Activated T-helper 1 cell treated with anti-CD3 and anti-CD28 coated beads, Interleukin-2, amount 50 U/mL, for 16 hours (primary cell): ENCODE data around the gene COL27A1.

Experiments used
- DNase-seq, 2 donors: peaks; one replicate each; pipeline ENCODE4 v3.0.0-alpha.2; 2020; ENCODE audit warnings: low read depth in 1 of 2, low spot score in 1 of 2

The COL27A1 gene

DNA sequence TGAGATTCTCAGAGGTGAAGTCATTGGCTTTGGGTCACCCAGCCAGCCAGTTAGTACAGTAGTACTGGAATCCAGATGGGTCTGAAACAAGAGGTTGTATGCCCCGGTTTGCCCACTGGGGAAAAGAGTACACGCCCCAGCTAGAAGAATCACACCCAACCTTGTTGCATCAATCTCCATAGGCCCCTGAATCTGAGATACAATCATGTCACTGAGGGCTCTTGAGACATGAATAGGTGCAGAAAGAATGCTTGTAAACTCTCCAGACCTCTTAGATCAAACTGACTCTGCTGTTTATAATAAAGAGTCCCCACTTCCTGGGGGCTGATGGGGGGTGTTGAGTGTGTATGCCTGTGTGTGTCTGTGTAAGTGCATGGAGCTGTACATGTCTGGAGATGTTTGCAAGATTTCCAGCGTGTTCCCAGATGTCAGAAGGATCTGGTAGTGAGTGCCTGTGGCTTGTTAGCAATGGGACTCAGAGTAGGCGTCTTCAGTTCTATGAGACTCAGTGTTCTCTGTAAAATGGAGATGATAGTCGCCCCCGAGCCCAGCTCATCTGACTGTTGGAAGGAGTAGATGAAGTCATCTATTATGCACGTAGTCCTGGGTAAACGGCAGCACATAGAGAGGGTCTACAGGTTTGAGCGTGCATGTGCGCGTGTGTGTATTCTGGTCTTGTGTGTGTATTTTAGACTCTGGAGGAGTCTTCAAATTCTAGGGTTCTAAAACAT is 48.2 kb downstream of the COL27A1 start:
- DNase-seq, result no peak

DNA sequence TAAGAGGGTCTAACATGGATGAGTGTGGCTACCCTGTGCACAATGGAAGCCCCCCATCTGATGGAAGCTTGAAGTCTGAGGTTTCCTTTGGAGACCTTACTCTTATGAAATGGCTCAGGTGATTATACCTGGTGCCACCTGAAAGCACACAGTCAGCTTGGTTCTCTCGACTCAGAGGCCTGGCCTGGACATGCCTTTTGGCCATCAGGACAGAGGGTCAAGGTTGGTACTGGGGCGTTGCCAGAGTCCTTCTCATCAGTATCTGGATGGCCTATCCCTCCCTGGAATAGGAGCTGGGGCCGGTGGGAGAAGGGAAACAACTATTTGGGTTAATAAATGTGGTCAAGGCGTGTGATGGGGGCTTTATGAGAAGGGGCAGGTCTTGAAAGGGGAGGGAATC is 48.9 kb downstream of the COL27A1 start:
- DNase-seq, result no peak

DNA sequence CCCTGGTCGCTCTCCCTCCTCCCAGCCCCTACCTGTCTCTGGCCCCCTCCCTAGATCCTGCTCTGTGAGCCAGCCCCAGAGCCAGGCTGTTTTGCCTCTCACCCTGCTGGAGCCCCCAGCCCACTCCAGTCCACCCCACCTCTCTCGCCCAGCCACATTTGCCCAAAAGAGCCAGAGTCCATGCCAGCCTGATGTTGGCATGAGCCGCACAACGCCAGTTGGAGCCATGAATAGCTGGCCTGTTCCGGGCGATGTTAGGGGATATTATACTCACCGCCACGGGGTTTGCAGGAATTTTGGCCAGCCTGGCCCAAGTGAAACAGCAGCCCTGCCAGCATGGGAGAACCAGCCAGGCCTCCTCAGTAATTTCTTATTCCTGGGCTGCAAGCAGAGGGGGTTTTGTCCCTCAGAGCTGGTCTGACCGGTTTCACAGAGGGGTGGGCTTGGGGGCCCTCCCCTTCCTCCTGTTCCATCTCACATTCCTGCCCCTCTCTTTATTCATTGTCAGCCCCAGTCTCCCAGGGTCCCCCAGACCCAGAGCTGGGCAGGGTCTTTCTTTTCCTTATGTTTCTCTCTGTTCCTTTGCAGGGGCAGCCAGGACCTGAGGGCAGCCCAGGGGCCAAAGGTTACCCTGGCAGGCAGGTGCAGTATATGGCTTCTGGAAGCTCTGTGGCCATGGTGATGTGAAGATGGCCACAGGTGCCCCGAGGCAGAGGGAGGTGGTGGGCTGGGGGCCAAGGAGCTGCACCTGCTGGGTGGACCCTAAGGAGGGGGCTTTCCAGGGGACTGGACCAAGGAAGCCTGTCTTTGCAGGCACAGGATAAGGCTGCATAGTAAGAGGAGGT is 50.1 kb downstream of the COL27A1 start:
- DNase-seq, result no peak

DNA sequence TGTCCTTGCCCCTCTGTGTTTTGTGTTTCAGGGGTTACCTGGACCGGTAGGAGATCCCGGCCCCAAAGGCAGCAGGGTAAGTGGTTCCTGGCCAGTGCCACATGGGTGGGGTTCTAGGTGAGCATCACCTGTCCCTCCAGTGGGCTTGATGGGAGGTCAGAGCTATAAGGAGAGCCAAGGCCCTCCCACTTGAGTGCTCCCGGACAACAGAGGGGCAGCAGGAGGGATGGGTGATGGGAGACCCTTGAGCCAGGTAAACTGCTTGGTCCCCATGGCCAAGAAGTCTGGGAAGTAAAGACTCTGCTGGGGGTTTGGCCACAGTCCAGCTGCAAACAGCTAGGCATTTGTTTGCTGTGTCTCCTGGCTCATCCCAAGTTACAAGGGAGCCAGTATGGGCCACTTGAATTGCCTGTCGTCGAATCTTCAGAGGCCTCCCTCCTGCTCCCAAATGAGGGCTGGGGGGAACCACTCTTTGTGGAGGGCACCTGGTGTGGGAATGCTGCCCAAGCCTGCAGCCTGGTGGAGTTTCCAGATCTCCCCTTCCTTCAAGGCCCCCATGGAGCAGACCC is 51.0 kb downstream of the COL27A1 start:
- no peak for DNase-seq

DNA sequence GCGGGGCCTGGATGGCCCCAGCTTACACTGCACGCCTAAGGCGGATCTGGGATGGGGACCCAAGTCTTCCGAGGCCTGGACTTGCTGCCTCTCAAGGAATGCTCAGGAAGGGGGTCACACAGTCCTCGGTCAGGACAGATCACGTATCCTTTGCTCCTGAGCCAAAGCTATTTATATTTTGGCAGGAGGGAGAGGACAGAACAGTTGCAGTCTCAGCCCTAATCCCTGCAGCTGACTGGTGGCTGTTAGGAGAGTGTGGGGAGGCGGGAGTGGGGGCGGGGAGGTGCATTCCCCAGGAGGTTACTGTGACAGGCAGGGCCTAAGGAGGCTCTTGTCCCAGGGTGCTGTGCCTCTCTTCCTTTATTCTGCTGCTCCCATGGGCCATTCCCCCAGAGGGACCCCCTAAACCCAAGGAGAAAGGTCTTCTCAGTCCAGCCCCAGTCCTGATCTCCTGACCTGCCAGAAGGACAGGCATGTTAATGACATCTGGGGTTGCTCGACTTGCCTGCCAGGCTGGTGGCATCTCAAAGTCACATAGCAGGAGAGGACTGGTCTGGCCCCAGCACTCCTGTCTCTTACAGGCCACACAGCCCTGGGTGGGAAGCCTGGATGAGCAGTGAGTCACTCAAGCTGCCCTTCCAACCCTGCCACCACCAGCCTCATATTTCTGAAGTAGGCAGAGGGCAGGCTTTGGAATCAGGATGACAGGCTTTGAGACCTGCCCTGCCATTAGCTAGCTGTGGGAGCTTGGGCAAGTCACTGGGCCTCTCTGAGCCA is 51.9 kb downstream of the COL27A1 start:
- DNase-seq, result no peak

DNA sequence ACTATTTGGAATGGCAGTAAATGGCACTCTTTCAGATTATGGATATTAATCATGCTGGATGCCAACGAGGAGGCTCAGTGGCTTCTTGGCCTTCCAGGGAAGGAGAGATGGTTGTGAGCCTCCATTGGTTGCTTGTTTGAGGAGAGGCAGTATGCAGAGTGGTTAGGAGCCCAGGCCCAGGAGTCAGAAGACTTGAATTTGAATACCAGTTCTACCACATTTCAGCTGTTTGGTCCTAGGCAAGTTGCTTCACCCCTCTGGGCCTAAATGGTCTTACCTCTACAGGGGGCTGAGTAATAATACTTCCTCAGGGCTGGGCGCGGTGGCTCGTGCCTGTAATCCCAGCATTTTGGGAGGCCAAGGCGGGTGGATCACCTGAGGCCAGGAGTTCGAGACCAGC is 52.5 kb downstream of the COL27A1 start:
- DNase-seq, result no peak

DNA sequence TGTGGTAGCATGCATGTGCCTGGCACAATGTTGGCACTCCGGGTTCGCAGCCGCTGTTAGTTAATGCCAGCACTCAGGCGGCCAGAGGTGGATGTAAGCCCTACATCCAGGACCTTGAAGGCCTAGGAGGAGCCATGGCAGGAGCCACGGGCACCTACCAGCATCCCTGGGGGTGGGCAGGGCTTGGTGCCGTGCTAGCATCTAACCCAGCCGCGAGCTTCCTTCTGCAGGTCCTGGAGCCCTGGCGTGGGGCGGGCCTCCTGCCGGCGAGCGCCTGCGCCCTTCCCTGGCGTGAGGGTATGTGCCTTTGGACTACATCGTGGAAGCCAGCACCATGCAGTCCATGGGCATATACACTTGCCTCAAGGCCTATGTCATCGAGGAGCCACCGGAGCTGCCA is 53.8 kb downstream of the COL27A1 start:
- DNase-seq, result no peak

DNA sequence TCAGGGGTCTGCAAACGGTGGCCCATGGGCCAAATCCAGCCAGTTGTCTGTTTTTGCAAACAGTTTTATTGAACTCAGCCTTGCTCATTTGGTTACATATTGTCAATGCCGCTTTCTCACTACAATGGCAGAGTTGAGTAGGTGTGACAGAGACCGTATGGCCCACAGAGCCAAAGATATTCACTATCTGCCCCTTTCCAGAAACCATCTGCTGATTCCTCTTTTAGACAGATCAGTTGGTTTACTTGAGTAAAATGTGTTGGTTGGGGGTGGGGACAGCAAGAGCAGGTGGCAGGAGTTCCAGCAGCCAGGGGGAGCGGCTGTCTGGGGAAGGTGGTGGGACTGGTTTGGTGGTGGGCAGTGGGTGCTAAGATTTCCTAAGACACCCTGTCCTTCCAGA is 54.8 kb downstream of the COL27A1 start:
- DNase-seq, result no peak

DNA sequence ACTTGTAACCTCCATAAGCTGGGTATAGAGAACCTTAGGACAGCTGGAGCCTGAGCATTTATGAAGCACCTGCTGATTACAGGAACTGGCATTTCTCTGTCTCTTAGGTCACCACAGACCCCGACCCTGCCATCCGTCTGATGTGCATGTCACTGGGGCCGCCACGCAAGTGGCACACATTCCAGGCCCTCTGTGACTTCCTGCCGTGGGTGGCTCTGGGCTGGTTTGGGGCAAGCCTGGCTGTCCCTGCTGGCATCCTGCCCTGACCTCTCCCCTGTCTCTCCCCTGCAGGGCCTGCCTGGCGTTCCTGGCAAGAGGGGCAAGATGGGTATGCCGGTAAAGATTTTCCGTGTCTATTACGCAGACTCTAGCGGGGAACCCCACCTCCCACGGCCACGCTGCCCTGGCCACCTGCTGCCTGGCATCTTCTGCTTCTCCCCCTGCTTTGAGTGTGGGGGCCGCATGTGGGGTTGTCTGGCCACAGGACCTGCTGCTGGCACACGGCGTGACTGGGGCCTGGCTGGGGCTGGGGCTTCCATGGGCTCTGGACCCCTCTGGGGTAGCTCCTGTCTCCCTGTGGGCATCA is 55.4 kb downstream of the COL27A1 start:
- no peak for DNase-seq

DNA sequence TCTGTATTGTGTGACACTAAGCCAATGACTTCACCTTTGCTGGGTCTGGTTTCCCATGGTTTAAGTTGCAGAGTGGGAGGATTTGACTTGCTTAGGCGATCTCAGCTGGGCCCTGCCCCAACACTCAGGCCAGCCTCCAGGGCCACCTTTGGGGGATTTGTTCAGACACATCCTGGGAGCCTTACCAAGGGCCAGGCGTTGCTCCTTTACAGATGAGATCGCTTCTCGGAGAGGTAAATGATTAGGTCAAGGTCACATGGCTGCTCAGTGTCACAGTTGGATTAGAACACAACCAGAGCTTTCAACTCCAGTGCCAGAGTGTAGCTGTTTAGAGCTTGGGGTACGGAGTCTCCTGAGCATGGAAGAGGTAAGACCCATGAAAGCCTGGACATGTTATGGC is 57.5 kb downstream of the COL27A1 start:
- DNase-seq, result no peak

DNA sequence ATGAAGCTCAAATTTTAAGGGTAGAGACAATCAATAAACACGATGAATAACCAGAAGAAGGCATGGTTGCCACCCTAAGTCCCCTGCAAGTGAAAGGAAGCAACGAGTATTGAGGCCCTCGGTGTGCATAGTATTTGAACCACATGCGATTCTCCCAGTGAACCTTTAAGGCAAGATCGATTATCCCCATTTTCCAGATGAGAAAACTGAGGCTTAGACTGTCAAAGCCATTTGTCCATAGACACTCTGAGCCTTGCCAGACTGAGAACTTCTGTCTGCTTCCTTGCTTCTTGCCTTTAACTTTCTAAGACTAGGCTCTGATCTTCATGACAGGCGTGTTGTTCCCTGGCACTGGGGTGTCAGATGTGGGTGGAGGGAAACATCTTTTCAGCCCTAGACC is 58.2 kb downstream of the COL27A1 start:
- DNase-seq, result no peak

DNA sequence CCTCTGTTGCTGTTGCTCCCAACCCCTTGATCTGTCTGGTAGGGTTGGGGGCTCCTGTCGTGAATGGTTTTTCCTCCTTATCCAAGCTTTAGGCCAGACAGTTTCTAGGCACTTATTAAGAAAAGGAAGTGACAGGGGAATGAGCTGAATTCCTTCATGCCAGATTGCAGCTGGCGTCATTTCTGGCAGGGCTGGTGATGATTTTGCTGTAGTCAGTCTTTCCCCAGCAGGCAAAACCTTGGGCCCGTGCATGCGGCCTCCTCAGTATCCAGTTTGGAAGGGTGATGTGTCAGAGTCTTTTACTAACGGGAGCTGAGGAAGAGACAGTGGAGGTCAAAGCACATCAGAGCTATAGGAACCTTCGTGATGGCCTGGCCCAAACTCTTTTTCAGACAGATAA is 58.8 kb downstream of the COL27A1 start:
- no peak for DNase-seq

DNA sequence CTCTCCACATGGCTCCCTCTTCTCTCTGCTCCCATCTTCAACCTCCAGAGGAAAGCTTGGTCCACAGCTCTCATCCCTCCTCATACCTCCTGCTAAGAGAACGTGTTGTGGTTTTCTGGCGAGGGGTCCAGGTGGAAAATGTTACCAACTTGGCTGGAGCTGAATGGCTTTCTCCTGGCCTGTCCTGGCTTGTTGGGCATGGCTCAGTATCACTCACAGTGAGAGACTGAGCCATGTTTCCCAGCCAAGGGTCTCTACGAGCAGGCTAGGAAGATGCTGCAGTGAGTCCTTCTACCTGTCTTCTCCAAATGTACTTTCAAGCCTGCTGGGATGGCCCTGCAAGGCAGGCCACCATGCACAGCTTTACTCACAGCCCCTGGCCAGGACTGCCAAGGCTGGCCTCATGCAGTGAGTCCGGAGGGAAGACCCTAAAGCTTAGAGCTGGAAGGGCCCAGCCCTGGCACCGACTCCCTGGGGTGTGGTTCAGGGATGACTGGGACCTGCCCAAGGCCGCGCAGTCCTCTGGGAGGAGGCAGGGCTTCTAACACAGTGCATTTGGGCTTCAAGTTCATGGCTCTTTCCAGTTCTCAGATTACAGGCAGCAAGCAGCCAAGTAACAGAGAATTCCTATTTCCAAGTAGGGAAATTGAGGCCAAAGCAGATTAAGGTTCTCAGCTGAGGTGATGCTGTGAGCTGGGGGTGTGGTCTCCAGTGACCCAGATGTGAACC is 59.5 kb downstream of the COL27A1 start:
- DNase-seq, result no peak

DNA sequence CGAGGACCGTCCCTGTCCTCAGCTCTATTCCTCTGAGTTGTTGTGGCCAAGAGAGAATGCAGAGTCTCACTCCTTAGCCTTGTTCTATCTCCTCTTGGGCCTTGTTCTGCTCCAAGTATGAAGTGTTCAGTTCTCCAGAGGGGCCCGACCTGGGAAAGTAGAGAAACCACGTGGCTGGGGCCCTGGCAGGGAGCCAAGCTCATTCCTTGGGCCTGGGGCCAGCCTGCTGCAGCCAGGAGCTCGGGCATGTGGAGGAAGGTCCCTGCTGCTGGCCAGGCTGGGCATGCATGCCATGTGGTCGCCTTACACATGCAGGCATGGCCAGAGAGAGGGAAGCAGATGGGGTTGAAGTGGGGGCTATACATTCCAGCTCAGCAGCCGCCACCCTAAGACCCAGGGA is 60.7 kb downstream of the COL27A1 start:
- DNase-seq, result no peak

DNA sequence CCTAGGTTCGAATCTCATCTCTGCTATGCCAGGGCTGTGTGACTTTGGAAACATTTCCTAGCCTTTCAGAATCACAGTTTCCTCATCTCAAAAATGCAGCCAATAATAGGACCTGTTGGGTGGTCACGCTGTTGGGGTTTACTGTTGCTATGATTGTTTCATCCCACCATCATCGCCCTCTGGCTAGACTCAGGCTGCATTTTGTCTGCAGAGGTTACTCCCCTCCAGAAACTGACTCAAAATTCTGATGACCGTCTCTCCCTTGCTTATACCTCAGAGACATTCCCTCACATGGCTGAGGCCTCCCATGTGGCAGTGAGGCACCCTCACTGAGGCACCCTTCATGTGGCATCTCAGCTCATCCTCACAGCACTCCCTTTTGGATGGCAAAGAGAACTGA is 61.6 kb downstream of the COL27A1 start:
- no peak for DNase-seq

DNA sequence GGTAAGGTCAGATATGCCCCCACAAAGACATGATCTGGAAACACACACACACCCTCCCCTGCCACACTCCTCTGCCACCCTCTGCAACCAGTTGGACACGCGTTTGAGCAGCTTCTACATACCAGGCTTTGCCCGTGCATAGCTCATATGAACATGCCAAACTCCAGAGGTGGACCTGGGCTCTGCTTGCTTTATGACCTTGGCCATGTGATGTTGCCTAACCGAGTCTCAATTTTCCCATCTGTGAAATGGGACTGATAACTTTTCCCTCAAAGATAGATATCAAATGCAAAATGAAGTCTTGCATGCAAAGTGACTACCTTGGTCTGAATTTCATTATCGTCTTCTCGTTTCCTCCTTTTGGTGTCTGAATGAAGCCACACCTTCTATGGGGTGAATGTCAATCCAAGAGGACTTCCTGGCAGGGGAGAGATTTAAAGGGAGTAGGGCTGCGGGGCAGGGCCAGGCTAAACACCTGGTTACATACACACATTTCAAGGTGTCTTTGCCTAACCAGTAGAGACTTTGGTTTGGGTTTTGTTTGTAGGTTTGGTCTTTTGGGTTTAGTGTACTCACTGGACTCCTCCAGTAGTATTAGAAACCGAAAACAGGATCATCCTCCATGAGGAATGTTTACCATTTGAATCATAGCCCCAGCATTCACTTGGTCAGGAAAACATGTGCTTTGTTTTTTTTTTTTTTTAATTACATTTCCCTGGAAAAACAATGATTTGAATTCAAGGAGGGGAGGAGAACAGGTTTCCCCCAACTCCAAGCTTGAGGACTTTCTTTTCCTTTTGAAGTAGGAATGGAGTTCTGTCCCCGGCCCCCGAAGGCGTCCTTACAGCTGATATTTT is 63.2 kb downstream of the COL27A1 start:
- DNase-seq, result no peak

DNA sequence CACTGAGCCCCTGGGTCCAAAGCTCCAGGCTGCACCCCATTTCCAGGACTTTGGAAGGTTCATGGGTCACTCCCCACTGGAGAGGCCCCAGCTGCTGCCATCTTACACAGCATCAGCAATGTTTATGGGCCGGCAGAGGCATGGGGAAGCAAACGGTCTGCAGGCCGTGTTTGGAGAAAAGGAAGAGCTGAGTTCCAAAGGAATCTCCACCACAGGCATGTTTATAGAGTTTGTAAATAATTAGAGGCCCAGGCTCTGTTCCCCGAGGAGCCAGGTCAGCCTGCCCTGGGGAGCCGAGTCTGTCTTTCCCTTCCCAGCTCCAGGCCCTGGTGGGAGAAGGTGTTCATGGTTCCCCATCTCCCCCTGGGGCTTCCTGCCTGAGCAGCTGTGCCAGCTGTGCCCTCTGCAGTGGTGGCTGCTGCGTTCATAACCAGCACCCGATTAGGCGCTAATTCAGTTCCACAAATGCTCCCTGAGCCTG is 64.8 kb downstream of the COL27A1 start:
- DNase-seq, result no peak

DNA sequence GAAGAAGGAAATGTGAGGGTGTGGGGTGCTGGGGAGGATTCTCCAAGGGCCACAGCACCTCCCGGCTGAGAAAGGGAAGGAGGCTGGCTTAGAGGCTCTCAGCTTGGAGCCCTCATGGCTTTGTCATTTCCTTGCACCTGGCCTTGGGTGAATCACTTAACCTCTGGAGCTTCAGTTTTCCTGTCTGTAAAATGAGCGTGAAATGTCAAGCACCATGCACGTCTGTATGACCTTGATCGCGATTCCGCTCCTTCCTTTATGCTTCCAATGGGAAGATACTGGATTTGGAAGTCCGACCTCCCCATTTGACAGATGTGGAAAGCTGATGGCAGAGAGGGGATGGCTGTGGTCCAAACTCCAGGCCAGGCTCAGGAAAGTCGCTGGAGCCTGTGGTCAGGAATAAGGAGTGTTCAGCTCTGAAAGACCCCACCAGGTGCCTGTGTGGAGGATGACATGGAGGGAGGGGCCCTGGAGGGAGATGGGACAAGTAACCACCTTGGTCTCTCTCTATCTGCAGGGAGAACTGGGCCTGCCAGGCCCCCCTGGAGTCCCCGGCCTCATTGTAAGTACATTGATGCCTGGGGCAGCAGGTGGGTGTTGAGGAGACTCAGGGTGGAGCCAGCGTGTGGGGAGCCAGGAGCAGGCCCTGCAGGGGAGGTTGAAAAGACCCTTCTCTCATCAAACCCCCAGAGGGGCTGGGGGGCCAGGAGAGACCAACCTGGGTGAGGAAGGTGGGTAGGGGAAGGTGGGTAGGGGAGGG is 66.5 kb downstream of the COL27A1 start:
- no peak for DNase-seq
